ENCODE data around the gene MICALL2.
"Not testable (repeated sequence)": the region's sequence is repeated elsewhere in the genome, so short reads cannot be mapped to it uniquely, and the experiment has no call there.

MICALL2 gene

DNA sequence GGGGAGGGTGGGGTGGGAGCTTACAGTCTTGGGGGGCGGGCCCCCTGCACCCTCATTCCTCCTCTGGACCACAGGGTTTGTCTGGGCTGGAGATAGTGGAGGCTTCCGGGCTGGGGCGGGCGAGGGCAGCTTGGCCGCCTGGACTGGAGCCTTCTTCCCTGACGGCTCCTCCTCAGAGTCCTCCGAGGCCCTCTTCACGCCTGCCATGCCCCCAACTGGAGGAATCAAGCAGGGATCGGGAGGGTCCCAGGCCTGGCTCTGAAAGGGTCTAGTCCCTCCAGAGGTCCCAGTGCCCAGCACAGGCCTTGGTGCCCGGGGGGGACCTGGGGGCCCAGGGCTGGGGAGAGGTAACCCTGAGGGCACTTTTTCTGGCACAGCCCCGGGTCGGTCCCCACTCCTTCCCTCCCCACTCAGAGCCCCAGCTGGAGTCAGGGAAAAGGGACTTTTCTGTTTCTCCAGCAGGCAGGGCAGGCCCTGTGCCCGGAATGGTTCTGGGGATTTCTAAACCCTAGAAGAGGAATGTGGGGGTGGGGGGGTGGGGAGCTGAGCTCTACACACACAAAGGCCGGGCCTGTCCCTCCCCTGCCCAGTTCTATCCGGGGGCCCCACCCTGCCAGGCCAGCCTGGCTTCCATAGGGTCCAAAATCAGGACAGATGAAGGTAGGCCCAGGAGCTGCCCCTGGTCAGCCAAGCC lies 11.6 kb downstream of the MICALL2 start:
- DNase-seq (ENCODE audit: low read depth in 2 of 2), result no peak

DNA sequence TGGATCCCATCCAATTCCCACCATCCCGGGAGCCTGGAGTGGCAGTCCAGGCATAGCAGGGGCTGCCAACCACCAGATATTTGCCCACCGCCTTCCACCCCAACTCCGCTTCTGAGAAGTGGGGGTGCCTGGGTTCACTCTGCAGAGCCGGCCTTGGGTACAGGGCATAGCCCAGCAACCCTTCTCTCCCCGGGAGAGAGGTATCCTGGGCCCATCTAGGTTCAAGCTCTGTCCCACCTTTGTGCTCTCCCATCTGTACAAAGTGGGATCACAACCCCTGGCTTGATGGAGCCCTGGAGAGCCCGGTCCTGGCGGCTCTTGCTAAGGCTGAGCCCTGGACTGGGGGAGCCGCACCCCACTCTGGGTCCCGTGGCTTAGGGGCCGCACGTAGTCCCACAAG lies 12.2 kb downstream of the MICALL2 start:
- DNase-seq (ENCODE audit: low read depth in 2 of 2), result no peak

DNA sequence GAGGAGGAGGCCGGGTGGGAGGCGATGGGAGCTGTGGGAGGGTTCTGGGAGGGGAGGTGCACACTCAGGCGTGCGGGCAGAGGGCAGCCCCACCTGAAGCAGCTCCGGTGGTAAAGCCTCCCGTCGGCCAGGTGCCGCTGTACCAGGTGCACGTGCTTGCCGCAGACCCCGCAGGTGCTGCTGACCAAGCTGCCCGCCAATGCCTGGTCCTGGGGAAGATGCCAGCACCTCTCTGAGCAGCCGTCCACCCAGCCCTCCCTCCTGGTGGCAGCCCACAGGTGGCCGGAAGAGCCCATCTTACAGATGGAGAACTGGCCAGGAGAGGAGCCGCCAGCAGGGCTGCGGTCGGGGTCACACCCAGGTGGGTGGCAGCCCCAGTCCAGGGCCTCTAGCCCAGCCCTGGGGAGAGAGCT lies 12.6 kb downstream of the MICALL2 start:
- DNase-seq (ENCODE audit: low read depth in 2 of 2), result no peak

DNA sequence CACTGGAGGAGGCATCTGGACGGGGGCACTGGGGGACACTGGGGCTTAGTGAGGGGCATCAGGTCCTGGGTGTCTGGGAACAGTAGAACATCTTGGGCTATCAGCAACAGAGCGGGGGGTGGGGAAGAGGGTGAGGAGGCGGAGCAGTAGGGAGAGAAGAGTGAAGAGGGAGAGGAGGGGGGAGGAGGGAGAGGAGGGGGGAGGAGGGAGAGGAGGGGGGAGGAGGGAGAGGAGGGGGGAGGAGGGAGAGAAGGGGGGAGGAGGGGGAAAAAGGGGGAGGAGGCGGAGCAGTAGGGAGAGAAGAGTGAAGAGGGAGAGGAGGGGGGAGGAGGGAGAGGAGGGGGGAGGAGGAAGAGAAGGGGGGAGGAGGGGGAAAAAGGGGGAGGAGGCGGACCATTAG lies 13.2 kb downstream of the MICALL2 start:
- DNase-seq (ENCODE audit: low read depth in 2 of 2), result not testable (repeated sequence)

DNA sequence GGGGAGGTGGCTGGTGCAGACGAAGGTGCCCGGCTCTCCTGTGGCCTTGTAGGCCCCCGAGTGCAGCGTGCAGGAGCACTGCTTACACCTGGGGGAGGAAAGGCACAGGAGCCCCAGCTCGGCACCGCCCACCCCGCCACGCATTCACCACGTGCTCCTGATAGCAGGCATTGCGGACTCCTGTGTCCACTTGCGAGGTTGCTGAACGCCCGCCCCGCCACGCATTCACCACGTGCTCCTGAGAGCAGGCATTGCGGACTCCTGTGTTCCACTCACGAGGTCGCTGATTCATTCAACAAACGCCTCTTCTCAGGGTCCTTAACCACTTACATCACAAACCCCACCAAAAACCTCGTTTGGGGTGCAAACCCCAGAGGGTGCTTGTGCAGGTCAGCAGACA lies 13.9 kb downstream of the MICALL2 start:
- no peak for DNase-seq (ENCODE audit: low read depth in 2 of 2)

DNA sequence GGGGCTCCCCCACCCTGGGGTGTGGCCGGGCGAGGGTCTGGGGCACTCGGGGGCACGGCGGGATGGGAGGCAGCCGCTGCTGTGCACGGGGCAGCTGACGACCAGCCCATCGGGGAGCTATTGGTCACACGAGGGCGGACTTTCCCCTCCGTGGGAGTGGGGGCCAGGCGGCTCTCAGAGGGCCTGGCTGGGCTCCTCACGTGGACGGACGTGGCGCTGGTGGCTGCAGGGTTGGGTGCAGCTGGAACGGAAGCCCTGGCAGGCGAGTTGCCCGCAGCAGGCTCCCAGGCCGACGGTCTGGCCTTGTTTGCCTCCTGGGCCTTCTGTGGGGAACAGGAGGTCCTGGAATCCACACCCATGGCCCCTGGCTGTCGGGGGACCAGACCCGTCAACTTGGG lies 14.3 kb downstream of the MICALL2 start:
- no peak for DNase-seq (ENCODE audit: low read depth in 2 of 2)

DNA sequence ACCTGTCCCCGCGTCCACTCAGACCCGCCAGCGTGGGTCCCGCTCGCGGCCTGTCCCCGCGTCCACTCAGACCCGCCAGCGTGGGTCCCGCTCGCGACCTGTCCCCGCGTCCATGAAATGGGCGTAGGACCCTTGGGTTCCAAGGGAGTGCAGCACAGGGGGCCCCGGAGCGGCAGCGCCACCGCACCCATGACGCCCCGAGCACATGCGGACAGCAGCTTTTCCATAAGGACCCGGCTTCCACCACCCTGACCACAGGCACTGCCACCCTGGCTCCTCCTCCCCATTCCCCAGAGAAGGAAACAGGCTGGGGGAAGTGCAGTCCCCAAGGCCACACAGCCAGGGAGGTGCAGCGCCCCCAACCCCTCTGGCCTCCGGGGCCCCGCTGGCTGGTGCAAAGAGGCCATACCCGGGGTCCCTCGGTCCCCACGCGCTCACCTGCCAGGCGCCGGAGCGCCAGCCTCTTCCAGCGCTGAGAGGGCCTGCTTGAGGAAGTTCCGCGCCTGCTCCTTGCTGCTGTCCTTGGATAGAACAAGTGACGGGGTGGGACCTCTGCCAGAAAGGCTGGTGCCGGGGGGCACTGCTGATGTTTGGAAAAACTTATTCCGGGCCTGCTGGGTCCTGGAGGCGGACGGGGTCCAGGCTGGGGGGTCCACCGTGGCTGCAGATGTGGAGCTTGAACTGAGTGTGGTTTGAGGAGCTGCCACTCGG lies 14.9 kb downstream of the MICALL2 start:
- no peak for DNase-seq (ENCODE audit: low read depth in 2 of 2)

DNA sequence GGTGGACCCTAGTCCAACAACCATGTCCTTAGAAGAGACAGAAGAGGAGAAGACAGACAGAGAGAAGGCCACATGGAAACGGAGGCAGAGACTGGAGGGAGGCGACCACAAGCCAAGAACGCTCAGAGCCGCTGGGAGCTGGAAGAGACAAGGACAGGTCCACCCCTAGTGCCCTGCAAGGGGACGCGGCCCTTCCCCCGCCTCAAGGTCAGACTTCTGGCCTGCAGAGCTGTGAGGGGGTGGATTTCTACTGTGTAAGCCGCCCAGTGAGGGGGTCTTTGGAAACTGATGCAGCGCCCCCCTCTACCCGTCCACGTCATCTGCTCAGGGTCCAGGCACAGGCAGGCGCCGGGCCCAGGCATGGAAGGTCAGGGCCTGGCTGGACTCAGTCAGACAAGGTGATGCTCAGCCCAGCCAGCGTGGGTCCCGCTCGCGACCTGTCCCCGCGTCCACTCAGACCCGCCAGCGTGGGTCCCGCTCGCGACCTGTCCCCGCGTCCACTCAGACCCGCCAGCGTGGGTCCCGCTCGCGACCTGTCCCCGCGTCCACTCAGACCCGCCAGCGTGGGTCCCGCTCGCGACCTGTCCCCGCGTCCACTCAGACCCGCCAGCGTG lies 15.6 kb downstream of the MICALL2 start:
- DNase-seq (ENCODE audit: low read depth in 2 of 2), result not testable (repeated sequence)

DNA sequence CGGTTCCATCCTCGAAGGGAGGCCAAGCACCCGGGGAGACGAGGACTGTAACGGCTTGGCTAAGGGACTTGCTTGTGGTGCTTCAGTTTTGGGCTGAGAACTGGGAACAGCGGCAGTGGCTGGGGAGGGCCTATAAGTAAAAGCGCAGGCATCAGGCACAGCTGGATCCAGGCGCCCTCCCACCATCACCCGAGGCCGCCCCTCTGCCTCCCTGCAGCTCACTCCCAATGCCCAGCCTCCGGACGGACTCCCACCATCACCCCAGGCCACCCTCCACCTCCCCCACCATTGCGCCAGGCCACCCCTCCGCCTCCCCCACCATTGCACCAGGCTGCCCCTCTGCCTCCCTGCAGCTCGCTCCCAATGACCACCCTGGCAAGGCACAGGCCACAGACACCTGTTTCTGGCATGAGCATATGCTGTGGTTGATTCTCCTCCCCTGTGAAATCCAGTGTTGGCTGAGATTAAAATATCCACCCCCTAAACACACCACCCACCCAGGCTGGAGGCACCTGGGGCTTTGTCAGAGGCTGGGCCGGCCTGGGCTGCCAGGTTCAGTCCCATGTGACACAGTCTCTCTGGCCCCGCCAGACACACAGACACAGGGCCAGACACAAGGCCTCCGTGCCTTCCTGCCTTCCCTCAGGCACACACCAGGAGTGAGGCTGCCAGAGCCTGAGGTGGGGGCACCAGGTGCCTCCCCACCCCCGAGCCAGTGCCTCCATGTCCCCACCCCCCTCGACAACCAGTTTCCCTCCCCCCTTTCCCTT lies 16.7 kb downstream of the MICALL2 start:
- DNase-seq (ENCODE audit: low read depth in 2 of 2), result no peak

DNA sequence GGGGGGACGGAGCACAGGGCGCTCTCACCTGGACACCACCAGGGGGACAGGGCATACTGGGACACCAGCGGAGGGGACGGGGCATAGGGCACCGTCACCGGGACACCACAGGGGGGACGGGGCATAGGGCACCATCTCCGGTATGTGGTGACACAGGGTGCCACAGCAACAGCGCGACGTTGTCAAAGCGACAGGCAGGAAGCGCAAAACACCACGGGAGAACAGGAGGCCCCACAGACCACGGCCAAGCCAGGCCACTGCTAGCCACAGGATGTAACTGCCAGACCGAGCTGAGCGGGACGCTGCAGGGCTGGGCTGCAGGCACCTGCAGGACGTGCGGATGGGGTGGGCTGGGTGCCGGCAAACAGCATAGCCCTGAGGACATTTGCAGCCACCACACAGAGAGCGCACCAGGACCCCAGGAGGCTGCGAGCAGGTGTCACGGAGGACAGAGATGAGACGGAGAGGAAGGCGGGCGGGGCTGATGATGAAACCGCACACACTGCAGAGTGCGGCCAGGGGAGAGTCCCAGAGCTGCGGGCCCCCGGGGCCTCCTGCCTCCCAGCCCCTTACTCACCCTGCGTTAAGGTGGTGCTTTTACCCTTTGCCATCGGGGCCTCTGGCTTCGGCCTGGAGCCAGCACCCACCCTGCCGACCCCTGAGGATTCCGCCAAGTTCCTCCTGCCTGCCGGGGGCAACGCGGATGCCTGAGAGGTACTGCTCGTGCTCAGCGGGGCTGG lies 17.5 kb downstream of the MICALL2 start:
- no peak for DNase-seq (ENCODE audit: low read depth in 2 of 2)

DNA sequence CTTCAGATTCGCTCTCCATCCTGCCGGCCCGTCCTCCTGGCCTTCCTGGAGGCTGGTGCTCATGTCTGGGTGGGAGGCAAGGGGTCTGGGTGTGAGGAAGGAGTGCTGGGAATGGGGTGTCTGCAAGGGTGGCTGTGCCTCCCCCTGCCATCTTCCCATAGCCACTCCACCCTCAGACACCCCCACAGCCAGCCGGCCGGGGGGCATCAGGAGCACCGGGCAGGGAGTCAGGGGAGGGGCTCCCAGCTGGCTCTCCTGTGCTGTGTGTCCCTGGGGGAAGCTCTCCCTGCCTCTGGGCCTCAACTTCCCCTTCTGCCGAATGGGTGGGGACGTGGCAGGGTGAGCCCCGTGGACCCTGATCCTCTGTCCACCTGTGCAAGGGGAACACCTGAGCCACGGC lies 18.6 kb downstream of the MICALL2 start:
- DNase-seq (ENCODE audit: low read depth in 2 of 2), result no peak

DNA sequence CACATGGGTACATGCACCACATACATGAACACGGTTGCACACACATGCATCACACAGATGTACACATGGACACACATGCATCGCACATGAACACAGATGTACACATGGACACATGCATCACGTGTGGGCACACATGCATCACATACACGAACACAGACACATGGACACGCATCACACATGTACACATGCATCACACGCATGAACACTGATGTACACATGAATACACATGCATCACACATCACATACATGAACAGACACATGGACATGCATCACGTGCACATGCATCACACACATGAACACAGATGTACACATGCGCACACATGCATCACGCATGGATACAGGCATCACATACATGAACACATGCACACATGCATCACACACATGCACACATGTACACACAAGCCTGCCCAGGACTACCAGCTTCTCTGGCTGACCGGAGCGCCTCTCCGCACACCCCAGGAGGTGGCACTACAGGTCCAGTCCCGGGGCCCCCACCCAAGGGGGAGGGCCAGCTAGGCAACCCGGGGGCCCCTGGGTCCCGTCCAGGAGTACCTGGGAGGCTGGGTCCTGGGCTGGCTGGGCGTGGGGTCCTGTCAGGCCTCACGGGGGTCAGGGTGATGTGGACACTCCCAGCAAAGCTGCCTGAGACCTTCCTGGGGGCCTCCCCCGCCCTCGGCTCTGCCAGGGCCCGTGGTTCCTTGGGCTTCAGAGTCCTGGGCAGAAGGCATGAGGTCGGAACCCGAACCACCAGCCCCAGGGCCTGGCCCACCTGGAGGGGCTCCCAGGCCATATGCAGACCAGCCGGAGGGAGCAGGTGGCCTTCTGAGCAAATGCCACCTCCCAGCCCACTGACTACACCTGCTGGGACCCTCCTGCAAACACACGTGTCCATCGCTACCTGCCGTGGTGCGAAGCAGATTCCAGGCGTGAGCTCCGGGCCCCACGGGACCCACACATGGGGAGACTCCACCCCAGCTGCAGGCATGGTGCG lies 19.6 kb downstream of the MICALL2 start:
- DNase-seq (ENCODE audit: low read depth in 2 of 2), result no peak

DNA sequence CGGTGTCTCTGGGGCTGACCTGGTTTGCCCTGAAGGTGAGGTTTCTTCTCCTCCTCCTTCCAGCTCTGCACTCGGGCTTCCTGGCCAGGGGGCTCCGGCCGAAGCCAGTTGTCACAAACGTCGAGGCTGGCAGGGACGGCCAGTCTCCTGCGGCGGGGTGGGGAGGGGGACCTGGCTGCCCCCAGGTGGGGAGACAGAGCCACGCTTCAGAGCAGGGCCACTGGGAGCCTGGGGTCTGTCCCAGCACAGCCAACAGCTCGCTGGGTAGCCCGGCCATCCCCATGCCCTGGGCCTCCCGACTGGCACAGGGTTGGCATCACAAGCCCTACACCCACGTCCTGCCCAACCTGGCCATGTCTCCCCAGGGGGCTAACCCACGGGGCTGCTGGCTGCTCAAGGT lies 20.4 kb downstream of the MICALL2 start:
- no peak for DNase-seq (ENCODE audit: low read depth in 2 of 2)

DNA sequence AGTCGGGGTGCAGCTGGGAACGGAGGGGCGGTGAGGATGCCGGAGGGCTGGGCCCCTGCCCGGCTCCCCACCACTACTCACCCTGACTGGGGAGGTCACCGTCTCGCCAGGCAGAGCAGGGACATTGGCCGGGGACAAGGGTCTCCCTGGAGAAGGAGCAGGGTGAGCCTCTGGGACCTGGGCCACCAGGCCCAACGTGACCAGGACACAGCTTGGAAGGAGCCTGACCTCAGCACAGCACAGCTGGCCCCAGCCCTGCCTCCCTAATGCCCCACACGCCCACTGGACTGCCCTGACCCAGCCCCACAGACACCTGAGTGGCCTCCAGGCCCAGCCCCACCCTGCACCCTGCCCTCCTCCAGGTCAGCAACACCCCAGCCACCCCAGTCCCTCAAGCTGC lies 21.1 kb downstream of the MICALL2 start:
- no peak for DNase-seq (ENCODE audit: low read depth in 2 of 2)

DNA sequence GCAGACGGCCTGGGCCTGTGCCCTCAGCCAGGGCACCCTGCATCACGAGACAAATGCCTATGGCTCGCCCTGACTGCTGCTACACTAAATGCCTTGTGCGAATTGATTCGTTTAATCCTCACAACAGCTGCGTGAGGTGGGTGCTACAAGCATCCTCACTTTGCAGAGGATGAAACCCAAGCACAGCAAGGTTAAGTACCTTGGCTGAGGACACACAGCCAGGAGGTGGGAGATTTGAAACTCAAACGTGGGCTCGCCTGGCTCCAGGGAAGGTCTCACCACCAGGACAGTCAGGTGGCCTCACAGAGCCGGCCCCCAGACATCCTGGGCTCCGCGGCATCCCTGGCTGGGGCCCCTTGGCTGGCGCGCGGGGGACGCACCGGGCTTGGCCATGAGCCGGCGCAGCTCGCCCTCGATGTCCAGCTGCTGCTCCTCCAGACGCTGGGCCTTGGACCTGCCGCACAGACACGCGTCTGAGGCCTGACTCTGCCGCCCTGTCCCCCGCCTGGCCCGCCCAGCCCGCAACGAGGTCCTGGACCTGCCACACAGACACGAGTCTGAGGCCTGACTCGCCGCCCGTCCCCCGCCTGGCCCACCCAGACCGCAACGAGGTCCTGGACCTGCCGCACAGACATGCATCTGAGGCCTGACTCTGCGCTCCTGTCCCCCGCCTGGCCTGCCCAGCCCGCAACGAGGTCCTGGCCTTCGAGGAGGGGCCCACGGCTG lies 22.0 kb downstream of the MICALL2 start:
- no peak for DNase-seq (ENCODE audit: low read depth in 2 of 2)

DNA sequence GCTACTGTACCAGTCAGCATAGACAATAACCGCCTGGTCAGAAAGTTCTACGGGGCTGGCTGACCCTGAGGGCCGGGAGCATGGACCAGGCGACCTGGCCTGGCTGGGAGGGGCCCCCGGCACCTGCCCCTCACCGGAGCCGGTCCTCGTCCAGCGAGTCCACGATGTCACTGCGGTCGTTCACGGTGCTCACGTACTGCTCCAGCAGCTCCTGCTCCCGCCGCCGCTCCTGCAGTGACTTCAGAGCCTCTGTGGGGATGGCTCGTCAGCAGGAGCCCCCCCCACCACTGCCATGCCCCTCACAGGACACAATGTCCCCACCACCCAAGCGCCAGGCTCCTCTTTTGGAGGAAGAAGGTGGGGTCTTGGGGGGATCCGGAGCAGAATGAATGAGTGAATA lies 22.7 kb downstream of the MICALL2 start:
- DNase-seq (ENCODE audit: low read depth in 2 of 2), result no peak

DNA sequence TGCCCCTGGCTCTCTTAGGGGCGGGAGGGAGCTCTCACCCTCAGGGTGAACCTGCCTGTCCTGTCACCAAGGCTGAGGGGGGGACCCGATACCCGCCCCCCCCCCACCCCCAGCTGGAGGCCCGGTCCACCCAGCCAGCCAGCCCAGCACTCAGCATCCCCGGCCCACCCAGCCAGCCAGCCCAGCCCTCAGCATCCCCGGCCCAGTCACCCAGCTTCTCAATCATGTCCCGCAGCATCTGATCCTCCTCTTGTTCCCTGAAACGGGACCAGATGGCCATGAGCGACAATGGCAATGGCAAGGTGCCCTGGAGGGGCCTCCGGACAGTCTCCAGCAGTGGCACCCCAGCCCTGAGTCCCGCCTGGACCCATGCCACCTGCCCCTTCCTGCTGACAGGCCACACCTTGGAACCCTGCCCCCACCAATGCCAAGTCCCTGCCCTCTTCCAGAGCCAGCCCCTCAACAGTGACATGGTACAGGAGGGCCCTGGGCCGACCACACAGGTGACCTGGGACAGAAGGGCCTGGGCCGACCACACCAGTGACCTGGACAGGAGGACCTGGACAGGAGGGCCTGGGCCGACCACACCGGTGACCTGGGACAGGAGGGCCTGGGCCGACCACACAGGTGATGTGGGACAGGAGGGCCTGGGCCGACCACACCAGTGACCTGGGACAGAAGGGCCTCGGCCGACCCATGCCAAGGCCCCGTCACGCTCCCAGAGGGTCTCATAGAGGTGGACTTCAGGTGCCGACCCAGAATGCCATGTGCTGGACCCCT lies 24.2 kb downstream of the MICALL2 start:
- DNase-seq (ENCODE audit: low read depth in 2 of 2), result no peak

DNA sequence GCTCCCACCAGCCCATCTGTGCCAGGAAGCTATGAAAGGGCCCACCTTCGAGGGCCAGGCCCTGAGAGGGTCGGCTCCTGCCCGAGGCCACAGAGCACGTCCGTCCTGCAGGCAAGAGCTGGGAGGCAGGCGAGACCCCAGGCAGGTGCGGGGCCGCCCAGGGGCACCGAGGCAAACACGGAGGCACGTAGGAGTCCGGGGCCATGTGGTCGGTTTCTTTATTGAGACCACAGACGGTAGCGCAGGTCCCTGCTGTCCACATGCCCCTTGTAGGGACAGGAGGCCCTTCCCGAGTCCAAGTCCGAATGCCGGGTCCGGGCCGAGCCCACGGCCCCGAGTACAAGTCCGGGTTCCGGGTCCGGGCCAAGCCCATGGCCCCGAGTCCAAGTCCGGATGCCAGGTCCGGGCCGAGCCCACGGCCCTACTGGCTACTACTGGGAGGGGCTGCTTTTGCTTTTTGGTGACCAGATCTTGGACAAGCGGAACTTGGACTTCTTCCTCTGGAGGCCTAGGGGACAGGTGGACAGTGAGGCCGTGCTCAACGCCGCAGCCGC lies 25.0 kb downstream of the MICALL2 start:
- DNase-seq (ENCODE audit: low read depth in 2 of 2), result no peak
